ENCODE results near the gene APOLD1. TPM values are rescaled to one million over a fixed set of nuclear protein-coding genes. Genes with fewer than 3 reads are reported as not detected.
"Not testable (repeated sequence)": the region's sequence is repeated elsewhere in the genome, so short reads cannot be mapped to it uniquely, and the experiment has no call there.

The APOLD1 gene
- polyA plus RNA-seq, 1 donor from 2014 or later, result 1.1 TPM

DNA sequence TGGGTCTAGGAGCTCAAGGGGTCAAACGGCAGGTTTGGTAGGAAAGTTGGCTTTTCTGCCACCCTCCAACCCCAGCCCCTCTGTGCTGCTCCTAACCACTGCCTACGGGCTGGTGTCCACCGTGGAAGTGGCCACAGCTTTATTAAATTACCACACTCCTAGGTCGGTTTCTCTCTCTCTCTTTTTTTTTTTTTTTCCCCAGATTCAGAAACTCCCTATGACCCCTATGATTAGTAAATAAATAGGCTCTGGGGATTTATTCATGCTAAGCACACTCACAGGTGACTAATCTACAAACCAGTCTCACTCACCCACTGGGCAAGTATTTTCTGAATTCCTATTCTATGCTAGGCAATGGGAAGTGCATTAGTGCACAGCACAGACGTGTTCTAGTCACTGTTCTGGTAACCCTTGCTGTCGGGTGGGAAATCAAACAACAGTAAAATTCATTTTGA is 19.0 kb downstream of the APOLD1 start:
- H3K9ac ChIP-seq (ENCODE audit: low read length), result no peak overlapping the region

DNA sequence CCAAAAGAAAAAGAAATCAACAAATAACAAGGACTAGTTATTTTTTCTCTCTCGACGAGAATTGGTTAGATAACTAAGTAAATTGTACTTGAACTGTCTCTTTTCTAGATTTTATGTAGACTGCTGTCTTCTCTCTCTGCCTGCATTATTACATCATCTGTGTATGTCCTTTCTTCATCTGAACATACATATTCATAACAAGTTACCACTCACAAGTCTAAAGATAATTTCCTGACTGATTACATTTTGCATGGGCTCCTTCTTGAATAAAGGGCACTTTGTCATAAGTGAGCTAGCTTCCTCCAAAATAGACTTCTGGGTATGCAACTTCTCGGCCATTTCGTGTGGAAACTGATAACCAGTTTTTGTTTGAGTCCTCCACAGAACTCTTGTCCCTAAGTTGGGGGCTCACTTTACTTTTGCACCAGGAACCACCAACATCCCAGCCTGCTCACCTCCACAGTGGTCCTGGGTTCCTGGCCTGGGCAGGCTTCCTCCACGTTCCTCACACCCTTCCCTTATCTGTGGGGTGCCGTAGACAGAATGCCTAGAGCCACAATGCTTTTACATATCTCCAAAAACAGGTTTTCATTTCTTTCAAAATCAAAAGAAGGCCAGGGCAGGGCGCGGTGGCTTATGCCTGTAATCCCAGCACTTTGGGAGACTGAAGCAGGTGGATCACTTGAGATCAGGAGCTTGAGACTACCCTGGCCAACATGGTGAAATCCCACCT is 21.5 kb downstream of the APOLD1 start:
- no peak overlapping the region for H3K4me3 ChIP-seq (ENCODE audit: low read length)
- H3F3A ChIP-seq (ENCODE audit: insufficient read depth, low read length, poor library complexity, severe bottlenecking), result no peaks in the 10 kb centered on the region
- no peaks in the 10 kb centered on the region for H3K9me3 ChIP-seq (ENCODE audit: low read length)
- H3K27me3 ChIP-seq (ENCODE audit: insufficient read depth, low read depth, low read length), result no peaks in the 10 kb centered on the region
- H3K27ac ChIP-seq (ENCODE audit: low read length), result no peak overlapping the region
- no peaks in the 10 kb centered on the region for H3K36me3 ChIP-seq (ENCODE audit: insufficient read depth, low read length)
- no peaks in the 10 kb centered on the region for H3K9me2 ChIP-seq (ENCODE audit: insufficient read depth, low read length)
- H4K20me1 ChIP-seq (ENCODE audit: insufficient read depth), result no peaks in the 10 kb centered on the region
- H3K9ac ChIP-seq (ENCODE audit: low read length), result no peak overlapping the region
- TF ChIP-seq EZH2 (IDR thresholded peaks at IDR 0.05; ENCODE audit: borderline replicate concordance, insufficient read depth, low read length, poor library complexity, severe bottlenecking), result no peak
- TF ChIP-seq SMC3 (conservative IDR thresholded peaks at IDR 0.05; ENCODE audit: poor library complexity), result no peak
- no peak for TF ChIP-seq EP300 (conservative IDR thresholded peaks at IDR 0.05; ENCODE audit: poor library complexity, severe bottlenecking)
- no peak for TF ChIP-seq POLR2AphosphoS5 (IDR thresholded peaks at IDR 0.05)
- TF ChIP-seq TAF1 (IDR thresholded peaks at IDR 0.05; ENCODE audit: low read depth), result no peak
- TF ChIP-seq RAD21 (conservative IDR thresholded peaks at IDR 0.05), result no peak
- no peak for TF ChIP-seq MXI1 (conservative IDR thresholded peaks at IDR 0.05; ENCODE audit: poor library complexity, severe bottlenecking)
- TF ChIP-seq, protein P1, sequence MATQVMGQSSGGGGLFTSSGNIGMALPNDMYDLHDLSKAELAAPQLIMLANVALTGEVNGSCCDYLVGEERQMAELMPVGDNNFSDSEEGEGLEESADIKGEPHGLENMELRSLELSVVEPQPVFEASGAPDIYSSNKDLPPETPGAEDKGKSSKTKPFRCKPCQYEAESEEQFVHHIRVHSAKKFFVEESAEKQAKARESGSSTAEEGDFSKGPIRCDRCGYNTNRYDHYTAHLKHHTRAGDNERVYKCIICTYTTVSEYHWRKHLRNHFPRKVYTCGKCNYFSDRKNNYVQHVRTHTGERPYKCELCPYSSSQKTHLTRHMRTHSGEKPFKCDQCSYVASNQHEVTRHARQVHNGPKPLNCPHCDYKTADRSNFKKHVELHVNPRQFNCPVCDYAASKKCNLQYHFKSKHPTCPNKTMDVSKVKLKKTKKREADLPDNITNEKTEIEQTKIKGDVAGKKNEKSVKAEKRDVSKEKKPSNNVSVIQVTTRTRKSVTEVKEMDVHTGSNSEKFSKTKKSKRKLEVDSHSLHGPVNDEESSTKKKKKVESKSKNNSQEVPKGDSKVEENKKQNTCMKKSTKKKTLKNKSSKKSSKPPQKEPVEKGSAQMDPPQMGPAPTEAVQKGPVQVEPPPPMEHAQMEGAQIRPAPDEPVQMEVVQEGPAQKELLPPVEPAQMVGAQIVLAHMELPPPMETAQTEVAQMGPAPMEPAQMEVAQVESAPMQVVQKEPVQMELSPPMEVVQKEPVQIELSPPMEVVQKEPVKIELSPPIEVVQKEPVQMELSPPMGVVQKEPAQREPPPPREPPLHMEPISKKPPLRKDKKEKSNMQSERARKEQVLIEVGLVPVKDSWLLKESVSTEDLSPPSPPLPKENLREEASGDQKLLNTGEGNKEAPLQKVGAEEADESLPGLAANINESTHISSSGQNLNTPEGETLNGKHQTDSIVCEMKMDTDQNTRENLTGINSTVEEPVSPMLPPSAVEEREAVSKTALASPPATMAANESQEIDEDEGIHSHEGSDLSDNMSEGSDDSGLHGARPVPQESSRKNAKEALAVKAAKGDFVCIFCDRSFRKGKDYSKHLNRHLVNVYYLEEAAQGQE (IDR thresholded peaks at IDR 0.05; ENCODE audit: borderline replicate concordance), result no peak
- TF ChIP-seq CTCF (IDR thresholded peaks at IDR 0.05; ENCODE audit: poor library complexity, severe bottlenecking), result no peak
- H3K79me2 ChIP-seq (replicated peaks; ENCODE audit: insufficient read depth, low read length), result no peaks in the 10 kb centered on the region
- no peak overlapping the region for H3K4me2 ChIP-seq (ENCODE audit: low read length)
- H2AFZ ChIP-seq (ENCODE audit: low read depth, low read length), result no peak overlapping the region

More for the DNA sequence above, 19.0 kb downstream of the APOLD1 start:
- TF ChIP-seq CTCF (IDR thresholded peaks at IDR 0.05; ENCODE audit: poor library complexity, severe bottlenecking), result no peak
- TF ChIP-seq TAF1 (IDR thresholded peaks at IDR 0.05; ENCODE audit: low read depth), result no peak
- no peak for TF ChIP-seq RAD21 (conservative IDR thresholded peaks at IDR 0.05)
- TF ChIP-seq EP300 (conservative IDR thresholded peaks at IDR 0.05; ENCODE audit: poor library complexity, severe bottlenecking), result no peak
- TF ChIP-seq EZH2 (IDR thresholded peaks at IDR 0.05; ENCODE audit: borderline replicate concordance, insufficient read depth, low read length, poor library complexity, severe bottlenecking), result no peak
- TF ChIP-seq POLR2AphosphoS5 (IDR thresholded peaks at IDR 0.05), result no peak
- Histone ChIP-seq H3F3A (ENCODE audit: insufficient read depth, low read length, poor library complexity, severe bottlenecking) (no peaks in the 10 kb centered on the region), H3K9me3 (ENCODE audit: low read length) (no peaks in the 10 kb centered on the region), H4K20me1 (ENCODE audit: insufficient read depth) (no peaks in the 10 kb centered on the region), H3K79me2 (replicated peaks; ENCODE audit: insufficient read depth, low read length) (no peaks in the 10 kb centered on the region), H3K27me3 (ENCODE audit: insufficient read depth, low read depth, low read length) (no peaks in the 10 kb centered on the region), H3K36me3 (ENCODE audit: insufficient read depth, low read length) (no peaks in the 10 kb centered on the region), H3K27ac (ENCODE audit: low read length) (no peak overlapping the region), H3K9me2 (ENCODE audit: insufficient read depth, low read length) (no peaks in the 10 kb centered on the region), H3K4me2 (ENCODE audit: low read length) (no peak overlapping the region), H2AFZ (ENCODE audit: low read depth, low read length) (no peak overlapping the region), H3K4me3 (ENCODE audit: low read length) (no peak overlapping the region)

- not testable (repeated sequence) for H3K27ac ChIP-seq (ENCODE audit: low read length); H3K9me3 ChIP-seq (ENCODE audit: low read length); H3K79me2 ChIP-seq (replicated peaks; ENCODE audit: insufficient read depth, low read length); H3K36me3 ChIP-seq (ENCODE audit: insufficient read depth, low read length); H4K20me1 ChIP-seq (ENCODE audit: insufficient read depth); H2AFZ ChIP-seq (ENCODE audit: low read depth, low read length); H3K4me3 ChIP-seq (ENCODE audit: low read length); H3K27me3 ChIP-seq (ENCODE audit: insufficient read depth, low read depth, low read length); H3K9ac ChIP-seq (ENCODE audit: low read length); H3K4me2 ChIP-seq (ENCODE audit: low read length); H3F3A ChIP-seq (ENCODE audit: insufficient read depth, low read length, poor library complexity, severe bottlenecking); H3K9me2 ChIP-seq (ENCODE audit: insufficient read depth, low read length)
Observed at GRCh38 chr12:12807517-12807903, 22.1 kb downstream of the APOLD1 start.

All from neural cell (in vitro differentiated cells).